H1 (cell line): Measurements from ENCODE around the gene GJC2.

Experiments
- JUN ChIP-seq: IDR thresholded peaks from 2 replicates; pipeline ENCODE4 v1.6.1; 2011; ENCODE audit warnings: low read depth, mild to moderate bottlenecking, improper control_type of control experiment, low read length
- POLR2AphosphoS5 ChIP-seq: IDR thresholded peaks from 2 replicates; pipeline ENCODE4 v1.6.1; 2011; ENCODE audit warnings: low read depth, low read length
- TF ChIP-seq, protein P1 (sequence below), 3 experiments: IDR thresholded peaks; 1 replicate in 2 of 3; 2 replicates in 1 of 3; pipeline versions ENCODE4 v1.5.1 to v1.6.1; 2011; ENCODE audit warnings: low read length in 3 of 3, mild to moderate bottlenecking in 3 of 3, inconsistent platforms in 2 of 3, low read depth in 1 of 3, moderate library complexity in 1 of 3; ENCODE audit not compliant: insufficient read depth in 1 of 3; ENCODE audit errors: control extremely low read depth in 1 of 3

DNA sequence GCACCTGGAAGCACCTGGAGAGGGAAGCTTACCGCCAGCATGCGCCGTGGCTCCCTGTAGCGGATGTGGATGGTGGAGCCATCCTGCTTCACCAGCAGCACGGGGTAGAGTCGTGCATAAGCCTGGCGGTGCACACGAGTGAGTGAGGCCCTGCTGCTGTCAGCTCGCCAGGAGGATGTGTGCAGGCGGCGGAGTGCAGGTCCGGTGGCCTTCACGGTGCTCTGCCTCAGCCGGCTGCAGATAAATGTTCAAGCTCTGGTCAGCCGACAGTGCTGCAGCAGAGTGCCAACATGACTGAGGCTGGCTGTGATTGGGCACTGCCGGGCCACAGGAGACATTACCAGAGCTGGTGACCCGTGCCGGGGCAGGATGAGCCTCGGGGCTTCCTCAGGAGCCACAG is 42.1 kb upstream of the GJC2 start:
- TF ChIP-seq JUN (no peak), POLR2AphosphoS5 (no peak)
- TF ChIP-seq, protein P1, sequence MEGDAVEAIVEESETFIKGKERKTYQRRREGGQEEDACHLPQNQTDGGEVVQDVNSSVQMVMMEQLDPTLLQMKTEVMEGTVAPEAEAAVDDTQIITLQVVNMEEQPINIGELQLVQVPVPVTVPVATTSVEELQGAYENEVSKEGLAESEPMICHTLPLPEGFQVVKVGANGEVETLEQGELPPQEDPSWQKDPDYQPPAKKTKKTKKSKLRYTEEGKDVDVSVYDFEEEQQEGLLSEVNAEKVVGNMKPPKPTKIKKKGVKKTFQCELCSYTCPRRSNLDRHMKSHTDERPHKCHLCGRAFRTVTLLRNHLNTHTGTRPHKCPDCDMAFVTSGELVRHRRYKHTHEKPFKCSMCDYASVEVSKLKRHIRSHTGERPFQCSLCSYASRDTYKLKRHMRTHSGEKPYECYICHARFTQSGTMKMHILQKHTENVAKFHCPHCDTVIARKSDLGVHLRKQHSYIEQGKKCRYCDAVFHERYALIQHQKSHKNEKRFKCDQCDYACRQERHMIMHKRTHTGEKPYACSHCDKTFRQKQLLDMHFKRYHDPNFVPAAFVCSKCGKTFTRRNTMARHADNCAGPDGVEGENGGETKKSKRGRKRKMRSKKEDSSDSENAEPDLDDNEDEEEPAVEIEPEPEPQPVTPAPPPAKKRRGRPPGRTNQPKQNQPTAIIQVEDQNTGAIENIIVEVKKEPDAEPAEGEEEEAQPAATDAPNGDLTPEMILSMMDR (IDR thresholded peaks at IDR 0.05; ENCODE audit: control extremely low read depth in 1 of 3, insufficient read depth in 1 of 3, low read depth in 1 of 3, low read length in 3 of 3) = no peak
